ENCODE measurements around the gene KMT5C. TPM values are rescaled to one million over a fixed set of nuclear protein-coding genes. Genes with fewer than 3 reads are reported as not detected.

The KMT5C gene
- total RNA-seq, 1 experiment from 2014 or later = 54.5 TPM

DNA sequence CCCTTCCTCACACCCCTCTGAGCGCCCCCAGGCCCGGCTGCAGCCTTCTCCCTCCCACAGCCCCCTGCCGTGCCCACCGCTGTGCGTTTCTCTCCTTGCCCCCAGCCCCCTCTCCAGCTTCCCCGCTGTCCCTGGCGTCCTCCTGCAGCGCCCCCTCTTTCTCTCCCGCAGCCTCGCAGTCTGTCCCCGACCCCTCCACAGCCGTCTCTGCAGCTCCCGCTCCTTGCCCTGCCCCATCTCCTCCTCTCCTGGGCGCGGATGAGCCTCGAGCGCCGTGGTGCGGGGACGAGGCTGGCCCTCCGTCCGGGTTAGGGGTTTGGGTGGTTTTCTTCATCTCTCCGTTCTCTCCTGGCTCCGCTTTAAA is 1.1 kb downstream of the KMT5C start:
- peak overlapping the region; percentile 74 for H3K4me2 ChIP-seq (ENCODE audit: insufficient read depth, insufficient read length, low read length)
- Mint-ChIP-seq H3K4me3 (peak overlapping the region; percentile 84 to 96), H3K27ac (peak overlapping the region; percentile 59 to 95 (median 95); a peak in 6 of 7 replicates), H3K9me3 (no peaks in the 10 kb centered on the region; a peak in 1 of 5 replicates), H3K27me3 (ENCODE audit: low read depth) (peaks cover 19% of the 10 kb centered on the region), H3K36me3 (ENCODE audit: insufficient read depth in 1 of 3, low read depth in 3 of 3) (peaks cover 26 to 42% (median 41%) of the 10 kb centered on the region in 3 experiments; a peak in 6 of 7 replicates), H3K4me1 (peaks cover 21 to 40% of the 10 kb centered on the region in 2 experiments)
- H3K4ac ChIP-seq (ENCODE audit: low read depth, low read length) = no peak overlapping the region
- no peaks in the 10 kb centered on the region for H3K9me3 ChIP-seq (ENCODE audit: control insufficient read depth, low read depth, low read length)
- H3K27me3 ChIP-seq (ENCODE audit: insufficient read depth, low read length) = no peaks in the 10 kb centered on the region; the same call in 1 of the 2 replicates
- H4K20me1 ChIP-seq (ENCODE audit: control insufficient read depth, insufficient read depth, insufficient read length) = no peaks in the 10 kb centered on the region
- no peak overlapping the region for H2AFZ ChIP-seq (ENCODE audit: low read length)
- H2BK15ac ChIP-seq (ENCODE audit: low read depth, low read length) = no peak overlapping the region
- H3K4me1 ChIP-seq (ENCODE audit: insufficient read depth, low read length) = no peaks in the 10 kb centered on the region; the same call in 1 of the 2 replicates
- H3K9ac ChIP-seq (ENCODE audit: extremely low read depth, insufficient read length, low read length) = peak overlapping the region; percentile 6
- H3K56ac ChIP-seq (ENCODE audit: insufficient read length, low read depth, low read length) = no peak overlapping the region
- TF ChIP-seq, protein P1, sequence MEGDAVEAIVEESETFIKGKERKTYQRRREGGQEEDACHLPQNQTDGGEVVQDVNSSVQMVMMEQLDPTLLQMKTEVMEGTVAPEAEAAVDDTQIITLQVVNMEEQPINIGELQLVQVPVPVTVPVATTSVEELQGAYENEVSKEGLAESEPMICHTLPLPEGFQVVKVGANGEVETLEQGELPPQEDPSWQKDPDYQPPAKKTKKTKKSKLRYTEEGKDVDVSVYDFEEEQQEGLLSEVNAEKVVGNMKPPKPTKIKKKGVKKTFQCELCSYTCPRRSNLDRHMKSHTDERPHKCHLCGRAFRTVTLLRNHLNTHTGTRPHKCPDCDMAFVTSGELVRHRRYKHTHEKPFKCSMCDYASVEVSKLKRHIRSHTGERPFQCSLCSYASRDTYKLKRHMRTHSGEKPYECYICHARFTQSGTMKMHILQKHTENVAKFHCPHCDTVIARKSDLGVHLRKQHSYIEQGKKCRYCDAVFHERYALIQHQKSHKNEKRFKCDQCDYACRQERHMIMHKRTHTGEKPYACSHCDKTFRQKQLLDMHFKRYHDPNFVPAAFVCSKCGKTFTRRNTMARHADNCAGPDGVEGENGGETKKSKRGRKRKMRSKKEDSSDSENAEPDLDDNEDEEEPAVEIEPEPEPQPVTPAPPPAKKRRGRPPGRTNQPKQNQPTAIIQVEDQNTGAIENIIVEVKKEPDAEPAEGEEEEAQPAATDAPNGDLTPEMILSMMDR (conservative IDR thresholded peaks at IDR 0.05) = no peak
- H4K8ac ChIP-seq (replicated peaks; ENCODE audit: insufficient read length, low read depth, low read length) = no peak overlapping the region
- no peak overlapping the region for H3T11ph ChIP-seq (ENCODE audit: low read length)
- no peak overlapping the region for H4K91ac ChIP-seq (ENCODE audit: insufficient read length, low read depth, low read length)
- H2BK20ac ChIP-seq (ENCODE audit: low read depth, low read length, poor library complexity, severe bottlenecking) = no peak overlapping the region
- no peak overlapping the region for H3K27ac ChIP-seq (ENCODE audit: insufficient read length, low read depth, low read length)
- peak; percentile 57 for DNase-seq
- no peaks in the 10 kb centered on the region for H3K79me2 ChIP-seq (ENCODE audit: insufficient read depth, low read length)
- no peaks in the 10 kb centered on the region for H3K79me1 ChIP-seq (ENCODE audit: insufficient read depth, low read depth, low read length, poor library complexity, severe bottlenecking)
- no peak overlapping the region for H4K5ac ChIP-seq (ENCODE audit: insufficient read length, low read depth, low read length)
- H2BK5ac ChIP-seq (ENCODE audit: insufficient read length, low read length) = no peak overlapping the region
- no CpG with 5 or more reads among the region's 24 CpGs for WGBS (ENCODE audit: extremely low coverage, insufficient read length, low lambda C conversion rate)
- no peak overlapping the region for H2BK12ac ChIP-seq (ENCODE audit: insufficient read length, low read depth, low read length)
- no peak overlapping the region for H3K23ac ChIP-seq (ENCODE audit: insufficient read length, low read depth, low read length)
- H3K18ac ChIP-seq (ENCODE audit: insufficient read length, low read depth, low read length) = peak overlapping the region; percentile 66
- peak overlapping the region; percentile 26; the same call in 1 of the 2 replicates for H3K14ac ChIP-seq (ENCODE audit: insufficient read depth, low read length)
- H2BK120ac ChIP-seq (ENCODE audit: low read depth, low read length, poor library complexity, severe bottlenecking) = no peak overlapping the region
- peaks cover 17% of the 10 kb centered on the region for H3K23me2 ChIP-seq (ENCODE audit: insufficient read length, low read depth, low read length, poor library complexity, severe bottlenecking)
- no peak overlapping the region for H2AK5ac ChIP-seq (ENCODE audit: insufficient read length, low read length)
